ENCODE results near the gene UBE2Q1. TPM values are rescaled to one million over a fixed set of nuclear protein-coding genes. Genes with fewer than 3 reads are reported as not detected.
A peak's percentile ranks its signal among the peaks of the same experiment; 100 is the strongest.

Gene UBE2Q1
- total RNA-seq, 1 experiment from 2014 or later: 62.7 TPM

- peak; percentile 67; the same call in 1 of the 2 replicates for TF ChIP-seq ZNF263 (CRISPR knock-in tag; IDR thresholded peaks at IDR 0.05; ENCODE audit: low read depth)
- TF ChIP-seq, protein P1, sequence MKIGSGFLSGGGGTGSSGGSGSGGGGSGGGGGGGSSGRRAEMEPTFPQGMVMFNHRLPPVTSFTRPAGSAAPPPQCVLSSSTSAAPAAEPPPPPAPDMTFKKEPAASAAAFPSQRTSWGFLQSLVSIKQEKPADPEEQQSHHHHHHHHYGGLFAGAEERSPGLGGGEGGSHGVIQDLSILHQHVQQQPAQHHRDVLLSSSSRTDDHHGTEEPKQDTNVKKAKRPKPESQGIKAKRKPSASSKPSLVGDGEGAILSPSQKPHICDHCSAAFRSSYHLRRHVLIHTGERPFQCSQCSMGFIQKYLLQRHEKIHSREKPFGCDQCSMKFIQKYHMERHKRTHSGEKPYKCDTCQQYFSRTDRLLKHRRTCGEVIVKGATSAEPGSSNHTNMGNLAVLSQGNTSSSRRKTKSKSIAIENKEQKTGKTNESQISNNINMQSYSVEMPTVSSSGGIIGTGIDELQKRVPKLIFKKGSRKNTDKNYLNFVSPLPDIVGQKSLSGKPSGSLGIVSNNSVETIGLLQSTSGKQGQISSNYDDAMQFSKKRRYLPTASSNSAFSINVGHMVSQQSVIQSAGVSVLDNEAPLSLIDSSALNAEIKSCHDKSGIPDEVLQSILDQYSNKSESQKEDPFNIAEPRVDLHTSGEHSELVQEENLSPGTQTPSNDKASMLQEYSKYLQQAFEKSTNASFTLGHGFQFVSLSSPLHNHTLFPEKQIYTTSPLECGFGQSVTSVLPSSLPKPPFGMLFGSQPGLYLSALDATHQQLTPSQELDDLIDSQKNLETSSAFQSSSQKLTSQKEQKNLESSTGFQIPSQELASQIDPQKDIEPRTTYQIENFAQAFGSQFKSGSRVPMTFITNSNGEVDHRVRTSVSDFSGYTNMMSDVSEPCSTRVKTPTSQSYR (CRISPR knock-in tag; IDR thresholded peaks at IDR 0.05): no peak
- TF ChIP-seq MYBL2 (CRISPR knock-in tag; IDR thresholded peaks at IDR 0.05): peak; percentile 94
- no peak for TF ChIP-seq ZNF423 (CRISPR knock-in tag; IDR thresholded peaks at IDR 0.05)
- TF ChIP-seq ELF4 (CRISPR knock-in tag; IDR thresholded peaks at IDR 0.05; ENCODE audit: low read depth): peak; percentile 94
- no peak for TF ChIP-seq PRRX2 (CRISPR knock-in tag; IDR thresholded peaks at IDR 0.05)
- TF ChIP-seq ZNF425 (CRISPR knock-in tag; conservative IDR thresholded peaks at IDR 0.05): no peak
- TF ChIP-seq, protein P2, sequence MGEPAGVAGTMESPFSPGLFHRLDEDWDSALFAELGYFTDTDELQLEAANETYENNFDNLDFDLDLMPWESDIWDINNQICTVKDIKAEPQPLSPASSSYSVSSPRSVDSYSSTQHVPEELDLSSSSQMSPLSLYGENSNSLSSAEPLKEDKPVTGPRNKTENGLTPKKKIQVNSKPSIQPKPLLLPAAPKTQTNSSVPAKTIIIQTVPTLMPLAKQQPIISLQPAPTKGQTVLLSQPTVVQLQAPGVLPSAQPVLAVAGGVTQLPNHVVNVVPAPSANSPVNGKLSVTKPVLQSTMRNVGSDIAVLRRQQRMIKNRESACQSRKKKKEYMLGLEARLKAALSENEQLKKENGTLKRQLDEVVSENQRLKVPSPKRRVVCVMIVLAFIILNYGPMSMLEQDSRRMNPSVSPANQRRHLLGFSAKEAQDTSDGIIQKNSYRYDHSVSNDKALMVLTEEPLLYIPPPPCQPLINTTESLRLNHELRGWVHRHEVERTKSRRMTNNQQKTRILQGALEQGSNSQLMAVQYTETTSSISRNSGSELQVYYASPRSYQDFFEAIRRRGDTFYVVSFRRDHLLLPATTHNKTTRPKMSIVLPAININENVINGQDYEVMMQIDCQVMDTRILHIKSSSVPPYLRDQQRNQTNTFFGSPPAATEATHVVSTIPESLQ (CRISPR knock-in tag; IDR thresholded peaks at IDR 0.05): peak; percentile 33; the same call in 1 of the 2 replicates
- TF ChIP-seq ZNF121 (CRISPR knock-in tag; IDR thresholded peaks at IDR 0.05): peak; percentile 24; the same call in 1 of the 2 replicates
- no peak for TF ChIP-seq GRHL2 (CRISPR knock-in tag; IDR thresholded peaks at IDR 0.05; ENCODE audit: insufficient replicate concordance, severe bottlenecking)
- peak; percentile 82; the same call in 1 of the 2 replicates for TF ChIP-seq CREM (CRISPR knock-in tag; IDR thresholded peaks at IDR 0.05)
- TF ChIP-seq SP1 (CRISPR knock-in tag; conservative IDR thresholded peaks at IDR 0.05): no peak; the same call in 1 of the 2 replicates
- TF ChIP-seq NR3C1 (CRISPR knock-in tag; conservative IDR thresholded peaks at IDR 0.05; ENCODE audit: low read depth): no peak
- TF ChIP-seq, protein P3, sequence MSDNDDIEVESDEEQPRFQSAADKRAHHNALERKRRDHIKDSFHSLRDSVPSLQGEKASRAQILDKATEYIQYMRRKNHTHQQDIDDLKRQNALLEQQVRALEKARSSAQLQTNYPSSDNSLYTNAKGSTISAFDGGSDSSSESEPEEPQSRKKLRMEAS (CRISPR knock-in tag; IDR thresholded peaks at IDR 0.05): peak; percentile 99
- TF ChIP-seq, protein P4, sequence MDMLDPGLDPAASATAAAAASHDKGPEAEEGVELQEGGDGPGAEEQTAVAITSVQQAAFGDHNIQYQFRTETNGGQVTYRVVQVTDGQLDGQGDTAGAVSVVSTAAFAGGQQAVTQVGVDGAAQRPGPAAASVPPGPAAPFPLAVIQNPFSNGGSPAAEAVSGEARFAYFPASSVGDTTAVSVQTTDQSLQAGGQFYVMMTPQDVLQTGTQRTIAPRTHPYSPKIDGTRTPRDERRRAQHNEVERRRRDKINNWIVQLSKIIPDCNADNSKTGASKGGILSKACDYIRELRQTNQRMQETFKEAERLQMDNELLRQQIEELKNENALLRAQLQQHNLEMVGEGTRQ (CRISPR knock-in tag; IDR thresholded peaks at IDR 0.05): no peak
- TF ChIP-seq EMX1 (CRISPR knock-in tag; IDR thresholded peaks at IDR 0.05): no peak
These were observed 55.7 kb downstream of the UBE2Q1 start (continued) for GRCh38 chr1:154502744-154503115.

GRCh38 chr1:154502066-154502743 is 56.3 kb downstream of the UBE2Q1 start, which contains the start of the genes SHE and TDRD10:
TSS of gene SHE (minus strand) at chr1:154502412. CDS start at chr1:154502026, 386 bp downstream.
TSS of gene TDRD10 (plus strand) at chr1:154502219. CDS start at chr1:154506904, 4,685 bp downstream.
- H3K9me3 Mint-ChIP-seq: 0 out of 2 replicates have a peak, but pooled peaks cover 8% of the 10 kb centered on the region
- peaks cover 82% of the 10 kb centered on the region for H3K27me3 Mint-ChIP-seq (ENCODE audit: low read depth)
- ATAC-seq (peak; percentile 65), DNase-seq (ENCODE audit: low spot score) (peak; percentile 55)
- no peak within 1 kb of the TSS for H3K27ac Mint-ChIP-seq
- POLR2A ChIA-PET: no interaction called here
- peak within 1 kb of the TSS; percentile 70 for H3K4me3 Mint-ChIP-seq
- H3K36me3 Mint-ChIP-seq: peaks cover 4% of the 10 kb centered on the region
- CTCF ChIA-PET: interaction anchor here (1.7 to 2.9 kb wide), 2 partner anchors 23 to 44 kb away, joined by 10 read pairs; no protein-coding TSS in a partner anchor
- TF ChIP-seq TEAD1 (CRISPR knock-in tag; IDR thresholded peaks at IDR 0.05) (no peak), IRF1 (CRISPR knock-in tag; IDR thresholded peaks at IDR 0.05) (peak; percentile 74; the same call in 1 of the 2 replicates), FOXP1 (CRISPR knock-in tag; IDR thresholded peaks at IDR 0.05; ENCODE audit: borderline replicate concordance) (no peak), ZNF396 (CRISPR knock-in tag; IDR thresholded peaks at IDR 0.05; ENCODE audit: borderline replicate concordance) (no peak), CREM (CRISPR knock-in tag; IDR thresholded peaks at IDR 0.05) (no peak), ZNF317 (CRISPR knock-in tag; IDR thresholded peaks at IDR 0.05; ENCODE audit: borderline replicate concordance, low read depth) (no peak), ATF3 (CRISPR knock-in tag; conservative IDR thresholded peaks at IDR 0.05) (no peak)
- TF ChIP-seq, protein P5, sequence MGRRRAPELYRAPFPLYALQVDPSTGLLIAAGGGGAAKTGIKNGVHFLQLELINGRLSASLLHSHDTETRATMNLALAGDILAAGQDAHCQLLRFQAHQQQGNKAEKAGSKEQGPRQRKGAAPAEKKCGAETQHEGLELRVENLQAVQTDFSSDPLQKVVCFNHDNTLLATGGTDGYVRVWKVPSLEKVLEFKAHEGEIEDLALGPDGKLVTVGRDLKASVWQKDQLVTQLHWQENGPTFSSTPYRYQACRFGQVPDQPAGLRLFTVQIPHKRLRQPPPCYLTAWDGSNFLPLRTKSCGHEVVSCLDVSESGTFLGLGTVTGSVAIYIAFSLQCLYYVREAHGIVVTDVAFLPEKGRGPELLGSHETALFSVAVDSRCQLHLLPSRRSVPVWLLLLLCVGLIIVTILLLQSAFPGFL (CRISPR knock-in tag; IDR thresholded peaks at IDR 0.05; ENCODE audit: borderline replicate concordance): 0 out of 2 replicates have a peak, but pooled peaks have one; percentile 61
- TF ChIP-seq, protein P4 (CRISPR knock-in tag; IDR thresholded peaks at IDR 0.05): peak; percentile 83
- peaks cover 5% of the 10 kb centered on the region for H3K4me1 Mint-ChIP-seq

All from WTC11 (cell line).